GM23338 (cell line): ENCODE results near the gene SIRT2.

Experiments used
- CREB1 ChIP-seq: fragments of 250-450 bp; sonication (Bioruptor Pico); IDR thresholded peaks from 2 replicates; pipeline ENCODE4 v1.5.0; 2020; ENCODE audit warnings: low read depth, mild to moderate bottlenecking, moderate library complexity
- EZH2 ChIP-seq: fragments of 200-600 bp; sonication (generic); IDR thresholded peaks from one replicate; pipeline ENCODE4 v1.8.0; 2017; ENCODE audit warnings: antibody characterized with exemption, mild to moderate bottlenecking, low read depth; ENCODE audit not compliant: unreplicated experiment
- EZH2phosphoT487 ChIP-seq: fragments of 200-600 bp; sonication (generic); IDR thresholded peaks from one replicate; pipeline ENCODE4 v1.8.1; 2018; ENCODE audit warnings: antibody characterized with exemption; ENCODE audit not compliant: unreplicated experiment
- JUNB ChIP-seq: IDR thresholded peaks from one replicate; pipeline ENCODE4 v1.6.1; 2016; ENCODE audit warnings: antibody characterized with exemption; ENCODE audit not compliant: unreplicated experiment
- POLR2AphosphoS5 ChIP-seq: IDR thresholded peaks from 2 replicates; pipeline ENCODE4 v1.6.1; 2016; ENCODE audit warnings: antibody characterized with exemption, low read depth
- STAT1 ChIP-seq: IDR thresholded peaks from one replicate; pipeline ENCODE4 v1.6.1; 2016; ENCODE audit warnings: antibody characterized with exemption; ENCODE audit not compliant: unreplicated experiment
- ZNF114 ChIP-seq: fragments of 250-450 bp; sonication (Bioruptor Pico); IDR thresholded peaks from 2 replicates; pipeline ENCODE4 v1.5.0; 2020; ENCODE audit warnings: mild to moderate bottlenecking, moderate library complexity
- ZNF331 ChIP-seq: fragments of 250-450 bp; sonication (Bioruptor Pico); IDR thresholded peaks from 2 replicates; pipeline ENCODE4 v1.5.0; 2020; ENCODE audit warnings: low read depth, mild to moderate bottlenecking, moderate library complexity
- TF ChIP-seq, protein P1 (sequence below), 2 experiments: fragments of 200-600 bp in 1 of 2; sonication (generic) in 1 of 2; conservative IDR thresholded peaks; 2 replicates each; pipeline versions ENCODE4 v1.5.1 to v1.6.1; 2016 to 2017; ENCODE audit warnings: antibody characterized with exemption in 2 of 2, low read depth in 2 of 2, mild to moderate bottlenecking in 2 of 2, moderate library complexity in 1 of 2
- TF ChIP-seq, protein P2 (sequence below): IDR thresholded peaks from one replicate; pipeline ENCODE4 v1.6.1; 2018; ENCODE audit warnings: antibody characterized with exemption; ENCODE audit not compliant: unreplicated experiment

DNA sequence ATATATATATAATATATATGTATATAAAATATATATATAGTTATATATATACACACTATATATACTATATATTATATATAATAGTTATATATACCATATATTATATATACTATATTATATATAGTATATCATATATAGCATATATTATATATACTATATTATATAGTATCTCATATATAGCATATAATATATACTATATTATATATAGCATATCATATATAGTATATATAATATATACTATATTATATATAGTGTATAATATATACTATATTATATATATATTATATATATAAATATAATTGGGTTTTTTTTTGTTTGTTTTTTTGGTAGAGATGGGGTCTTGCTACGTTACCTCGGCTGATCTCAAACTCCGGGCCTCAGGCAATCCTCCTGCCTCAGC, 38.0 kb downstream of the SIRT2 start:
- TF ChIP-seq, protein P1, sequence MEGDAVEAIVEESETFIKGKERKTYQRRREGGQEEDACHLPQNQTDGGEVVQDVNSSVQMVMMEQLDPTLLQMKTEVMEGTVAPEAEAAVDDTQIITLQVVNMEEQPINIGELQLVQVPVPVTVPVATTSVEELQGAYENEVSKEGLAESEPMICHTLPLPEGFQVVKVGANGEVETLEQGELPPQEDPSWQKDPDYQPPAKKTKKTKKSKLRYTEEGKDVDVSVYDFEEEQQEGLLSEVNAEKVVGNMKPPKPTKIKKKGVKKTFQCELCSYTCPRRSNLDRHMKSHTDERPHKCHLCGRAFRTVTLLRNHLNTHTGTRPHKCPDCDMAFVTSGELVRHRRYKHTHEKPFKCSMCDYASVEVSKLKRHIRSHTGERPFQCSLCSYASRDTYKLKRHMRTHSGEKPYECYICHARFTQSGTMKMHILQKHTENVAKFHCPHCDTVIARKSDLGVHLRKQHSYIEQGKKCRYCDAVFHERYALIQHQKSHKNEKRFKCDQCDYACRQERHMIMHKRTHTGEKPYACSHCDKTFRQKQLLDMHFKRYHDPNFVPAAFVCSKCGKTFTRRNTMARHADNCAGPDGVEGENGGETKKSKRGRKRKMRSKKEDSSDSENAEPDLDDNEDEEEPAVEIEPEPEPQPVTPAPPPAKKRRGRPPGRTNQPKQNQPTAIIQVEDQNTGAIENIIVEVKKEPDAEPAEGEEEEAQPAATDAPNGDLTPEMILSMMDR (conservative IDR thresholded peaks at IDR 0.05; ENCODE audit: low read depth in 2 of 2) = no peak
- no peak for TF ChIP-seq ZNF114 (CRISPR knock-in tag)
- no peak for TF ChIP-seq EZH2
- TF ChIP-seq POLR2AphosphoS5 = no peak
- no peak for TF ChIP-seq STAT1
- TF ChIP-seq JUNB = no peak
- no peak for TF ChIP-seq EZH2phosphoT487
- TF ChIP-seq ZNF331 (CRISPR knock-in tag) = no peak
- no peak for TF ChIP-seq CREB1 (CRISPR knock-in tag)
- TF ChIP-seq, protein P2, sequence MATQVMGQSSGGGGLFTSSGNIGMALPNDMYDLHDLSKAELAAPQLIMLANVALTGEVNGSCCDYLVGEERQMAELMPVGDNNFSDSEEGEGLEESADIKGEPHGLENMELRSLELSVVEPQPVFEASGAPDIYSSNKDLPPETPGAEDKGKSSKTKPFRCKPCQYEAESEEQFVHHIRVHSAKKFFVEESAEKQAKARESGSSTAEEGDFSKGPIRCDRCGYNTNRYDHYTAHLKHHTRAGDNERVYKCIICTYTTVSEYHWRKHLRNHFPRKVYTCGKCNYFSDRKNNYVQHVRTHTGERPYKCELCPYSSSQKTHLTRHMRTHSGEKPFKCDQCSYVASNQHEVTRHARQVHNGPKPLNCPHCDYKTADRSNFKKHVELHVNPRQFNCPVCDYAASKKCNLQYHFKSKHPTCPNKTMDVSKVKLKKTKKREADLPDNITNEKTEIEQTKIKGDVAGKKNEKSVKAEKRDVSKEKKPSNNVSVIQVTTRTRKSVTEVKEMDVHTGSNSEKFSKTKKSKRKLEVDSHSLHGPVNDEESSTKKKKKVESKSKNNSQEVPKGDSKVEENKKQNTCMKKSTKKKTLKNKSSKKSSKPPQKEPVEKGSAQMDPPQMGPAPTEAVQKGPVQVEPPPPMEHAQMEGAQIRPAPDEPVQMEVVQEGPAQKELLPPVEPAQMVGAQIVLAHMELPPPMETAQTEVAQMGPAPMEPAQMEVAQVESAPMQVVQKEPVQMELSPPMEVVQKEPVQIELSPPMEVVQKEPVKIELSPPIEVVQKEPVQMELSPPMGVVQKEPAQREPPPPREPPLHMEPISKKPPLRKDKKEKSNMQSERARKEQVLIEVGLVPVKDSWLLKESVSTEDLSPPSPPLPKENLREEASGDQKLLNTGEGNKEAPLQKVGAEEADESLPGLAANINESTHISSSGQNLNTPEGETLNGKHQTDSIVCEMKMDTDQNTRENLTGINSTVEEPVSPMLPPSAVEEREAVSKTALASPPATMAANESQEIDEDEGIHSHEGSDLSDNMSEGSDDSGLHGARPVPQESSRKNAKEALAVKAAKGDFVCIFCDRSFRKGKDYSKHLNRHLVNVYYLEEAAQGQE = no peak
